ENCODE measurements around the gene MAGIX.
A peak's percentile ranks its signal among the peaks of the same experiment; 100 is the strongest.

DNA sequence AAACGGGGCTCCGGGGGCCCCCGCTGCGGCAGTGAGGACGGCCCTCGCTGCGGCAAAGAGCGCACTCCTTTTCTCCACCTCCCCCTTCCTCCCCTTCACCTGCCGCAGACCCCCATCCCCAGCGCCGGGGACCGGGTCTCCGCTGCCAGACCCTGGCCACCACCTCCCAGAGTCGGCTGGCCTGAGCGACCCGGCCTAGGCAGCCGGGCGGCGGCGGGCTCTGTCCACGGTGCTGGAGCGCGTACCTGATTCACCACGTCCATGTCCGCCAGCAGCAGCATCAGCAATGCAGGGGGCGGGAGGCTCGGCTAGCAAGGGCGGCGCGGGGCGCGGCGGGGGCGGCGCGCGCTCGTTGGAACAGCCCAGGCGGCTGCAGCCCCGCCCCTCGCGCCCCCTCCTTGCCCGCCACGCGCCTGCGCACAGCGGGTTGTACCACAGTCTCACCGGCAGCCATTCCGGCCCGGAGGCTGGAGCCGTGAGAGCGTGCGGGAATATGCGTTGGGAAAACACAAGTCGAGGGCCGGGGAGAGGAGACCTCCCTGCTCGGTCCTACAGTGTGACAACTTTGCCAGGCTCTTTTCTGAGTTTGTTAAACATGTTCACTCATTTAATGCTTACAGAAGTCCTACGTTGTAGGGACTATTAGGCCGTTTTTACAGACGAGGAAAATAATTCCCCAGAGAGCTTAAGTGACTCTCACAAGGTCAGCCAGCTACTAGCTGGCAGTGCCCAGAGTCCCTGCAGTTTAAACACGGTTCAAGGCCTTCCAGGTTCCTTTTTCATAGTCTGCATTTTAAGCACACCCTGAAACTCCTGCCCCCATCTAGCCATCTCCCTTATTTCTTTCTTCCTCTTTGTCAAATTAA lies 37.6 kb downstream of the MAGIX start, which contains the start of gene SYP:
- peak; percentile 24 for TF ChIP-seq POLR2A (IDR thresholded peaks at IDR 0.05)
- TF ChIP-seq CTCF (IDR thresholded peaks at IDR 0.05), result no peak

Data from testis (tissue), 2 donors.